ENCODE results near the gene PLXNA4. TPM values are rescaled to one million over a fixed set of nuclear protein-coding genes. Genes with fewer than 3 reads are reported as not detected.

The PLXNA4 gene
- total and polyA plus RNA-seq, 9 of the 15 experiments (the other 6 are each of a cell fraction or from before 2014, with no cell fraction given) = under 0.01 to 0.09 TPM; not detected in 7

- peaks cover 9 to 36% of the 10 kb centered on the region in 2 experiments; a peak in 3 of 5 replicates for H3K27me3 ChIP-seq (ENCODE audit: control insufficient read depth in 2 of 2, insufficient read depth in 2 of 2, low read length in 2 of 2)
Observed at GRCh38 chr7:132532281-132532680, 44.0 kb downstream of the PLXNA4 start.

DNA sequence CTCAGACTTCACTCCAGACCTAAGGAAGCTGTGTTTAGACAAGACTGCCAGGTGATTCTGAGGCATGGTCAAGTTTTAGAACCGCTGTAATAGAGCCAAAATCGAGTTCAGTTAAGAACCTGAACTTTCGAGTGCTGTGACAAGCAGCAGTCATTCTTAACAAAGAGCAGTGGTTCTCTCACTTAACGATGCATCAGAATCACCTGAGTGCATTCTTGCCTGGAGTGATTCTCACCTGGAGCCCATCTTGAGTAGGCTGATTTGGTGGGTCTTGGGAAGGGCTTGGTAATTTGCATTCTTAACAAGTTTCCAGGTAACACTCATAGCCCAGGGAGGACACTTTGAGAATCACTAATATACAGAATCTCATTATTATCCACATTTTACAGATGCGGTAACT is 44.7 kb downstream of the PLXNA4 start:
- Histone ChIP-seq H3K79me2 (ENCODE audit: control insufficient read depth, insufficient read depth, low read length) (no peaks in the 10 kb centered on the region), H2AFZ (ENCODE audit: low read depth, low read length) (no peak overlapping the region), H3K4me2 (ENCODE audit: insufficient read depth, low read length) (no peak overlapping the region), H3K4me1 (replicated peaks in 1 of 2; ENCODE audit: control insufficient read depth in 2 of 2, insufficient read depth in 2 of 2, low read length in 2 of 2) (no peaks in the 10 kb centered on the region), H3K4me3 (no peak overlapping the region), H3K9me1 (ENCODE audit: control insufficient read depth, insufficient read depth, low read length) (no peaks in the 10 kb centered on the region), H4K20me1 (replicated peaks; ENCODE audit: control insufficient read depth, insufficient read depth, low read length) (0 out of 2 replicates have a peak, but pooled peaks cover 2% of the 10 kb centered on the region), H3K9ac (ENCODE audit: insufficient read depth in 1 of 2, low read depth in 2 of 2, low read length in 2 of 2) (no peak overlapping the region), H3K36me3 (ENCODE audit: control insufficient read depth, insufficient read depth, low read length) (no peaks in the 10 kb centered on the region), H3K9me3 (replicated peaks; ENCODE audit: control insufficient read depth, insufficient read depth, low read depth, low read length) (no peaks in the 10 kb centered on the region), H3K27me3 (ENCODE audit: control insufficient read depth in 2 of 2, insufficient read depth in 2 of 2, low read length in 2 of 2) (peaks cover 8 to 30% of the 10 kb centered on the region in 2 experiments; a peak in 3 of 5 replicates), H3K27ac (ENCODE audit: extremely low read depth, low read depth, low read length) (no peak overlapping the region)
- ATAC-seq (no peak), FAIRE-seq (no peak), DNase-seq (ENCODE audit: extremely low read depth in 1 of 4, low spot score in 3 of 4) (no peak)
- TF ChIP-seq ZNF507 (tag; conservative IDR thresholded peaks at IDR 0.05) (no peak), ZNF551 (CRISPR knock-in tag; IDR thresholded peaks at IDR 0.05) (no peak), NR2C2 (CRISPR knock-in tag; IDR thresholded peaks at IDR 0.05) (no peak), NR2C2 (tag; IDR thresholded peaks at IDR 0.05) (no peak), POLR2B (IDR thresholded peaks at IDR 0.05; ENCODE audit: low read depth, partially characterized antibody) (no peak)
- TF ChIP-seq, protein P1, sequence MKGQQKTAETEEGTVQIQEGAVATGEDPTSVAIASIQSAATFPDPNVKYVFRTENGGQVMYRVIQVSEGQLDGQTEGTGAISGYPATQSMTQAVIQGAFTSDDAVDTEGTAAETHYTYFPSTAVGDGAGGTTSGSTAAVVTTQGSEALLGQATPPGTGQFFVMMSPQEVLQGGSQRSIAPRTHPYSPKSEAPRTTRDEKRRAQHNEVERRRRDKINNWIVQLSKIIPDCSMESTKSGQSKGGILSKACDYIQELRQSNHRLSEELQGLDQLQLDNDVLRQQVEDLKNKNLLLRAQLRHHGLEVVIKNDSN (CRISPR knock-in tag; IDR thresholded peaks at IDR 0.05) = no peak
- ChIA-PET CTCF (ENCODE audit: low intra/inter-chr PET ratio) (no interaction called here), POLR2A (no interaction called here)
- WGBS (ENCODE audit: insufficient coverage, low coverage, missing lambda C conversion rate) = 5% methylated on average over 5 of the region's 5 CpGs
- intact Hi-C loops (cut with micrococcal nuclease) = no loop called here
- in situ Hi-C loops (cut with MboI) = no loop called here
- no TSS peak for BruUV-seq (replicated peaks)

More at GRCh38 chr7:132532281-132532680, 44.0 kb downstream of the PLXNA4 start:
- Histone ChIP-seq H3K4me1 (replicated peaks in 1 of 2; ENCODE audit: control insufficient read depth in 2 of 2, insufficient read depth in 2 of 2, low read length in 2 of 2) (no peaks in the 10 kb centered on the region), H2AFZ (ENCODE audit: low read depth, low read length) (no peak overlapping the region), H3K9ac (ENCODE audit: insufficient read depth in 1 of 2, low read depth in 2 of 2, low read length in 2 of 2) (no peak overlapping the region), H3K9me1 (ENCODE audit: control insufficient read depth, insufficient read depth, low read length) (no peaks in the 10 kb centered on the region), H3K27ac (ENCODE audit: extremely low read depth, low read depth, low read length) (no peak overlapping the region), H3K4me2 (ENCODE audit: insufficient read depth, low read length) (no peak overlapping the region), H3K79me2 (ENCODE audit: control insufficient read depth, insufficient read depth, low read length) (no peaks in the 10 kb centered on the region), H3K9me3 (replicated peaks; ENCODE audit: control insufficient read depth, insufficient read depth, low read depth, low read length) (no peaks in the 10 kb centered on the region), H3K4me3 (no peak overlapping the region), H4K20me1 (replicated peaks; ENCODE audit: control insufficient read depth, insufficient read depth, low read length) (0 out of 2 replicates have a peak, but pooled peaks cover 2% of the 10 kb centered on the region), H3K36me3 (ENCODE audit: control insufficient read depth, insufficient read depth, low read length) (no peaks in the 10 kb centered on the region)
- WGBS (ENCODE audit: insufficient coverage, low coverage, missing lambda C conversion rate) = 0% methylated on average over 4 of the region's 4 CpGs
- FAIRE-seq (no peak), ATAC-seq (no peak), DNase-seq (ENCODE audit: extremely low read depth in 1 of 4, low spot score in 3 of 4) (no peak)
- ChIA-PET POLR2A (no interaction called here), CTCF (ENCODE audit: low intra/inter-chr PET ratio) (no interaction called here)
- intact Hi-C loops (cut with micrococcal nuclease) = no loop called here
- in situ Hi-C loops (cut with MboI) = no loop called here
- no TSS peak for BruUV-seq (replicated peaks)
- TF ChIP-seq, protein P2, sequence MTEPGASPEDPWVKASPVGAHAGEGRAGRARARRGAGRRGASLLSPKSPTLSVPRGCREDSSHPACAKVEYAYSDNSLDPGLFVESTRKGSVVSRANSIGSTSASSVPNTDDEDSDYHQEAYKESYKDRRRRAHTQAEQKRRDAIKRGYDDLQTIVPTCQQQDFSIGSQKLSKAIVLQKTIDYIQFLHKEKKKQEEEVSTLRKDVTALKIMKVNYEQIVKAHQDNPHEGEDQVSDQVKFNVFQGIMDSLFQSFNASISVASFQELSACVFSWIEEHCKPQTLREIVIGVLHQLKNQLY (CRISPR knock-in tag; conservative IDR thresholded peaks at IDR 0.05) = no peak
- TF ChIP-seq MCM5 (IDR thresholded peaks at IDR 0.05; ENCODE audit: low read depth) (no peak), MCM2 (IDR thresholded peaks at IDR 0.05; ENCODE audit: low read depth) (no peak), SPI1 (IDR thresholded peaks at IDR 0.05; ENCODE audit: borderline replicate concordance, low read depth, low read length) (peak; percentile 59)
